Measurements from ENCODE around the gene SORCS2. TPM values are rescaled to one million over a fixed set of nuclear protein-coding genes. Genes with fewer than 3 reads are reported as not detected.

SORCS2 gene
- polyA plus RNA-seq, 1 of the 3 experiments (the other 2 are of a cell fraction), result 1.6 TPM

- Histone ChIP-seq H3K4me2 (no peak overlapping the region), H3K9ac (no peak overlapping the region), H3K36me3 (replicated peaks in 1 of 2; ENCODE audit: control insufficient read depth in 1 of 2, insufficient read depth in 2 of 2, low read length in 1 of 2) (peaks cover 46 to 72% of the 10 kb centered on the region in 2 experiments), H3K4me3 (ENCODE audit: low read depth in 2 of 2, low read length in 1 of 2) (no peak overlapping the region), H3K27ac (ENCODE audit: low read depth in 2 of 2, low read length in 1 of 2) (no peak overlapping the region), H3K79me2 (ENCODE audit: insufficient read depth) (peaks cover 36% of the 10 kb centered on the region), H3K9me3 (no peaks in the 10 kb centered on the region), H2AFZ (ENCODE audit: low read depth) (no peak overlapping the region), H4K20me1 (ENCODE audit: insufficient read depth) (peaks cover 35% of the 10 kb centered on the region), H3K4me1 (ENCODE audit: control insufficient read depth in 1 of 2, insufficient read depth in 2 of 2, low read depth in 1 of 2, low read length in 1 of 2) (no peaks in the 10 kb centered on the region; a peak in 1 of 4 replicates), H3K9me2 (no peaks in the 10 kb centered on the region), H3F3A (replicated peaks; ENCODE audit: insufficient read depth) (peaks cover 18% of the 10 kb centered on the region), H3K27me3 (ENCODE audit: insufficient read depth) (no peaks in the 10 kb centered on the region)
- POLR2A ChIA-PET, result no interaction called here
- no peak for TF ChIP-seq RXRA (IDR thresholded peaks at IDR 0.05; ENCODE audit: borderline replicate concordance, low read depth)
- WGBS (ENCODE audit: low lambda C conversion rate), result 93% methylated on average over 17 of the region's 22 CpGs
- DNase-seq, result no peak
- CTCF ChIA-PET, result interaction anchor here (0.9 to 7.4 kb wide), 4 partner anchors 12 to 606 kb away, joined by 3 to 135 read pairs (median 10); no protein-coding TSS in a partner anchor
Observed at GRCh38 chr4:7757501-7758471, 565.4 kb downstream of the SORCS2 start.

- Histone ChIP-seq H4K20me1 (ENCODE audit: insufficient read depth) (peaks cover 41% of the 10 kb centered on the region), H3K27me3 (ENCODE audit: insufficient read depth) (no peaks in the 10 kb centered on the region), H3F3A (replicated peaks; ENCODE audit: insufficient read depth) (peaks cover 24% of the 10 kb centered on the region), H3K4me1 (ENCODE audit: control insufficient read depth in 1 of 2, insufficient read depth in 2 of 2, low read depth in 1 of 2, low read length in 1 of 2) (no peaks in the 10 kb centered on the region; a peak in 1 of 4 replicates), H3K9me2 (no peaks in the 10 kb centered on the region), H2AFZ (ENCODE audit: low read depth) (no peak overlapping the region), H3K79me2 (ENCODE audit: insufficient read depth) (peaks cover 42% of the 10 kb centered on the region), H3K4me3 (ENCODE audit: low read depth in 2 of 2, low read length in 1 of 2) (no peak overlapping the region), H3K9me3 (no peaks in the 10 kb centered on the region), H3K4me2 (no peak overlapping the region), H3K36me3 (replicated peaks in 1 of 2; ENCODE audit: control insufficient read depth in 1 of 2, insufficient read depth in 2 of 2, low read length in 1 of 2) (peaks cover 51 to 79% of the 10 kb centered on the region in 2 experiments), H3K27ac (ENCODE audit: low read depth in 2 of 2, low read length in 1 of 2) (no peak overlapping the region), H3K9ac (no peak overlapping the region)
- DNase-seq, result no peak
- ChIA-PET POLR2A (no interaction called here), CTCF (interaction anchor here (0.9 to 7.4 kb wide), 4 partner anchors 11 to 258 kb away, joined by 5 to 135 read pairs (median 30); no protein-coding TSS in a partner anchor)
- 98% methylated on average over 11 of the region's 11 CpGs for WGBS (ENCODE audit: low lambda C conversion rate)
- TF ChIP-seq NFIC (IDR thresholded peaks at IDR 0.05; ENCODE audit: borderline replicate concordance) (no peak), JUND (IDR thresholded peaks at IDR 0.05) (no peak), RFX5 (IDR thresholded peaks at IDR 0.05; ENCODE audit: low read length) (no peak), MEF2A (IDR thresholded peaks at IDR 0.05; ENCODE audit: borderline replicate concordance, low read depth) (no peak), YY1 (IDR thresholded peaks at IDR 0.05; ENCODE audit: low read depth) (no peak), IRF3 (IDR thresholded peaks at IDR 0.05; ENCODE audit: low read depth, low read length) (no peak), TCF12 (IDR thresholded peaks at IDR 0.05) (no peak), REST (IDR thresholded peaks at IDR 0.05; ENCODE audit: low read depth, low read length) (no peak), POLR2AphosphoS5 (IDR thresholded peaks at IDR 0.05; ENCODE audit: low read depth, low read length) (no peak), RCOR1 (IDR thresholded peaks at IDR 0.05; ENCODE audit: low read length) (no peak), TAF1 (IDR thresholded peaks at IDR 0.05; ENCODE audit: borderline replicate concordance, low read depth, low read length) (no peak), ELF1 (IDR thresholded peaks at IDR 0.05) (no peak)
- TF ChIP-seq, protein P1, sequence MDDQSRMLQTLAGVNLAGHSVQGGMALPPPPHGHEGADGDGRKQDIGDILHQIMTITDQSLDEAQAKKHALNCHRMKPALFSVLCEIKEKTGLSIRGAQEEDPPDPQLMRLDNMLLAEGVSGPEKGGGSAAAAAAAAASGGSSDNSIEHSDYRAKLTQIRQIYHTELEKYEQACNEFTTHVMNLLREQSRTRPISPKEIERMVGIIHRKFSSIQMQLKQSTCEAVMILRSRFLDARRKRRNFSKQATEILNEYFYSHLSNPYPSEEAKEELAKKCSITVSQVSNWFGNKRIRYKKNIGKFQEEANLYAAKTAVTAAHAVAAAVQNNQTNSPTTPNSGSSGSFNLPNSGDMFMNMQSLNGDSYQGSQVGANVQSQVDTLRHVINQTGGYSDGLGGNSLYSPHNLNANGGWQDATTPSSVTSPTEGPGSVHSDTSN (IDR thresholded peaks at IDR 0.05), result no peak
Observed at GRCh38 chr4:7758476-7758875, 566.1 kb downstream of the SORCS2 start.

Measured in SK-N-SH (cell line).